Mesenchymal stem cell (in vitro differentiated cells and primary cell): Measurements from ENCODE around the gene PARN.

Source experiments
- DNase-seq: peaks from one replicate; pipeline ENCODE4 v3.0.0-alpha.2; 2013
- H2AFZ ChIP-seq: one replicate; pipeline ENCODE4 v1.6.1; 2013; ENCODE audit warnings: low read depth, mild to moderate bottlenecking, control low read depth, inconsistent platforms, low read length, moderate library complexity
- H2AK5ac ChIP-seq: 2 replicates; pipeline ENCODE4 v1.6.1; 2013; ENCODE audit warnings: low read length, moderate library complexity, mild to moderate bottlenecking, inconsistent platforms; ENCODE audit not compliant: severe bottlenecking
- H2BK120ac ChIP-seq: one replicate; pipeline ENCODE4 v1.6.1; 2013; ENCODE audit warnings: low read depth, mild to moderate bottlenecking, inconsistent platforms, low read length, moderate library complexity
- H2BK12ac ChIP-seq, 2 experiments: one replicate each; pipeline ENCODE4 v1.6.1; 2013; ENCODE audit warnings: inconsistent platforms in 2 of 2, low read length in 2 of 2, mild to moderate bottlenecking in 2 of 2, moderate library complexity in 2 of 2, control low read depth in 1 of 2
- H2BK15ac ChIP-seq: one replicate; pipeline ENCODE4 v1.6.1; 2013; ENCODE audit warnings: mild to moderate bottlenecking, low read depth, inconsistent platforms; ENCODE audit not compliant: poor library complexity, severe bottlenecking
- H2BK5ac ChIP-seq: 2 replicates; pipeline ENCODE4 v1.6.1; 2013; ENCODE audit warnings: low read depth, mild to moderate bottlenecking, low read length, control low read depth, inconsistent platforms; ENCODE audit not compliant: poor library complexity, severe bottlenecking
- H3K14ac ChIP-seq, 2 experiments: one replicate each; pipeline ENCODE4 v1.6.1; 2013; ENCODE audit warnings: inconsistent platforms in 2 of 2, low read length in 2 of 2, control low read depth in 1 of 2, mild to moderate bottlenecking in 1 of 2, moderate library complexity in 1 of 2
- H3K18ac ChIP-seq, 2 experiments: one replicate each; pipeline ENCODE4 v1.6.1; 2013; ENCODE audit warnings: inconsistent platforms in 2 of 2, low read length in 2 of 2, control low read depth in 1 of 2, low read depth in 1 of 2, mild to moderate bottlenecking in 1 of 2
- H3K23ac ChIP-seq, 2 experiments: one replicate each; pipeline ENCODE4 v1.6.1; 2013; ENCODE audit warnings: inconsistent platforms in 2 of 2, low read length in 2 of 2, mild to moderate bottlenecking in 2 of 2, moderate library complexity in 2 of 2, control low read depth in 1 of 2
- H3K27ac ChIP-seq: 2 replicates; pipeline ENCODE4 v1.5.1; 2013; ENCODE audit warnings: mild to moderate bottlenecking, moderate library complexity, low read length, control low read depth, inconsistent platforms; ENCODE audit not compliant: poor library complexity, severe bottlenecking
- H3K27me3 ChIP-seq, 2 experiments: 2 replicates each; pipeline versions ENCODE4 v1.6.1 to v1.7.0; 2013; ENCODE audit warnings: low read length in 2 of 2, mild to moderate bottlenecking in 2 of 2, moderate library complexity in 2 of 2, control low read depth in 1 of 2, inconsistent platforms in 1 of 2; ENCODE audit not compliant: control insufficient read depth in 1 of 2, insufficient read depth in 1 of 2
- H3K36me3 ChIP-seq, 2 experiments: 2 replicates each; pipeline versions ENCODE4 v1.6.1 to v1.7.0; 2013; ENCODE audit warnings: low read length in 2 of 2, control low read depth in 1 of 2, inconsistent platforms in 1 of 2, low read depth in 1 of 2, mild to moderate bottlenecking in 1 of 2; ENCODE audit not compliant: insufficient read depth in 2 of 2, control insufficient read depth in 1 of 2
- H3K4ac ChIP-seq, 2 experiments: one replicate each; pipeline ENCODE4 v1.6.1; 2013; ENCODE audit warnings: inconsistent platforms in 2 of 2, low read length in 2 of 2, mild to moderate bottlenecking in 2 of 2, moderate library complexity in 2 of 2, control low read depth in 1 of 2, low read depth in 1 of 2
- H3K4me1 ChIP-seq: 2 replicates; pipeline ENCODE4 v1.6.1; 2013; ENCODE audit warnings: low read depth, low read length, control low read depth; ENCODE audit not compliant: control insufficient read depth, insufficient read depth
- H3K4me2 ChIP-seq: 2 replicates; pipeline ENCODE4 v1.6.1; 2013; ENCODE audit warnings: low read length, mild to moderate bottlenecking, inconsistent platforms; ENCODE audit not compliant: poor library complexity, severe bottlenecking
- H3K4me3 ChIP-seq, 2 experiments: 2 replicates each; pipeline versions ENCODE4 v1.5.1 to v1.7.0; 2013; ENCODE audit warnings: low read length in 2 of 2, mild to moderate bottlenecking in 2 of 2, control low read depth in 1 of 2, low read depth in 1 of 2; ENCODE audit not compliant: insufficient read depth in 1 of 2
- H3K79me1 ChIP-seq: replicated peaks from 2 replicates; pipeline ENCODE4 v1.6.1; 2013; ENCODE audit warnings: mild to moderate bottlenecking, control low read depth, low read length, inconsistent platforms; ENCODE audit not compliant: poor library complexity, severe bottlenecking
- H3K9ac ChIP-seq: 2 replicates; pipeline ENCODE4 v1.7.0; 2013; ENCODE audit warnings: mild to moderate bottlenecking, low read length, moderate library complexity
- H3K9me3 ChIP-seq: 2 replicates; pipeline ENCODE4 v1.7.0; 2013; ENCODE audit warnings: mild to moderate bottlenecking, low read length; ENCODE audit not compliant: control insufficient read depth
- H4K8ac ChIP-seq: one replicate; pipeline ENCODE4 v1.6.1; 2013; ENCODE audit warnings: inconsistent platforms, mild to moderate bottlenecking, low read length, moderate library complexity
- H4K91ac ChIP-seq: one replicate; pipeline ENCODE4 v1.6.1; 2013; ENCODE audit warnings: mild to moderate bottlenecking, low read length, inconsistent platforms
- WGBS: methylation state at CpG from one replicate; pipeline ENCODE4 v1.1.7; 2013; ENCODE audit warnings: mixed read lengths; 5-methylcytosine and 5-hydroxymethylcytosine counted together

Gene PARN

GRCh38 chr16:14491861-14492529 lies 138.1 kb downstream of the PARN start:
- no peak overlapping the region for H3K4me3 ChIP-seq
- no peak overlapping the region for H3K14ac ChIP-seq
- no peaks in the 10 kb centered on the region for H3K27me3 ChIP-seq
- H2BK15ac ChIP-seq: no peak overlapping the region
- peaks cover 2 to 4% of the 10 kb centered on the region in 2 experiments for H3K36me3 ChIP-seq
- H4K8ac ChIP-seq: no peak overlapping the region
- H2BK5ac ChIP-seq: no peak overlapping the region
- DNase-seq: no peak
- no peak overlapping the region for H2AFZ ChIP-seq
- no peak overlapping the region for H3K23ac ChIP-seq
- H3K9ac ChIP-seq: no peak overlapping the region
- H2BK12ac ChIP-seq: no peak overlapping the region
- H3K27ac ChIP-seq: no peak overlapping the region
- no peaks in the 10 kb centered on the region for H3K9me3 ChIP-seq
- no peak overlapping the region for H4K91ac ChIP-seq
- no peak overlapping the region for H2BK120ac ChIP-seq
- H3K79me1 ChIP-seq: peaks cover 22% of the 10 kb centered on the region
- 59% methylated on average over 11 of the region's 11 CpGs for WGBS
- peak overlapping the region; percentile 34 for H2AK5ac ChIP-seq
- H3K4me1 ChIP-seq: peaks cover 17% of the 10 kb centered on the region
- peak overlapping the region in 1 of 2 experiments; percentile 1 for H3K18ac ChIP-seq
- no peak overlapping the region for H3K4me2 ChIP-seq
- H3K4ac ChIP-seq: no peak overlapping the region

- Histone ChIP-seq H2BK120ac (no peak overlapping the region), H3K14ac (no peak overlapping the region), H3K18ac (peak overlapping the region in 1 of 2 experiments; percentile 80), H3K4me2 (no peak overlapping the region), H4K91ac (no peak overlapping the region), H3K23ac (no peak overlapping the region), H2BK12ac (no peak overlapping the region), H2AFZ (no peak overlapping the region), H2AK5ac (peak overlapping the region; percentile 11), H3K36me3 (peaks cover 2 to 4% of the 10 kb centered on the region in 2 experiments), H3K27ac (no peak overlapping the region), H3K4me1 (peaks cover 20% of the 10 kb centered on the region), H2BK15ac (no peak overlapping the region), H3K27me3 (no peaks in the 10 kb centered on the region), H3K9me3 (no peaks in the 10 kb centered on the region), H3K79me1 (peaks cover 19% of the 10 kb centered on the region), H3K9ac (no peak overlapping the region), H2BK5ac (no peak overlapping the region), H3K4ac (no peak overlapping the region), H4K8ac (no peak overlapping the region), H3K4me3 (no peak overlapping the region)
- DNase-seq: no peak
- 90% methylated on average over 4 of the region's 4 CpGs for WGBS
Measured at GRCh38 chr16:14490235-14490634, 139.8 kb downstream of the PARN start.

GRCh38 chr16:14489460-14489859 lies 140.6 kb downstream of the PARN start:
- no peak overlapping the region for H2AFZ ChIP-seq

GRCh38 chr16:14487579-14487978 lies 142.5 kb downstream of the PARN start:
- H2AFZ ChIP-seq: no peak overlapping the region
- no peak overlapping the region for H2BK15ac ChIP-seq
- no peak overlapping the region for H3K4ac ChIP-seq
- no peak overlapping the region for H4K91ac ChIP-seq
- H2BK5ac ChIP-seq: no peak overlapping the region
- no peak overlapping the region for H2BK120ac ChIP-seq
- no peak overlapping the region for H4K8ac ChIP-seq
- H3K4me2 ChIP-seq: no peak overlapping the region
- 7% methylated on average over 2 of the region's 3 CpGs for WGBS
- peak overlapping the region in 1 of 2 experiments; percentile 67 for H3K4me3 ChIP-seq
- H3K36me3 ChIP-seq: peaks cover 0 to 1% of the 10 kb centered on the region in 2 experiments
- no peak overlapping the region for H2AK5ac ChIP-seq
- DNase-seq: no peak
- peak overlapping the region; percentile 77 for H3K9ac ChIP-seq
- H3K4me1 ChIP-seq: peaks cover 29% of the 10 kb centered on the region
- no peak overlapping the region for H3K14ac ChIP-seq
- H3K27me3 ChIP-seq: no peaks in the 10 kb centered on the region
- no peak overlapping the region for H2BK12ac ChIP-seq
- H3K79me1 ChIP-seq: peaks cover 10% of the 10 kb centered on the region
- H3K18ac ChIP-seq: no peak overlapping the region
- no peaks in the 10 kb centered on the region for H3K9me3 ChIP-seq
- peak overlapping the region; percentile 8 for H3K27ac ChIP-seq
- no peak overlapping the region for H3K23ac ChIP-seq

More at GRCh38 chr16:14489460-14489859, 140.6 kb downstream of the PARN start:
- H2BK12ac ChIP-seq: no peak overlapping the region
- H2BK5ac ChIP-seq: no peak overlapping the region
- H4K8ac ChIP-seq: no peak overlapping the region
- H3K27me3 ChIP-seq: no peaks in the 10 kb centered on the region
- H2BK120ac ChIP-seq: no peak overlapping the region
- H3K9ac ChIP-seq: no peak overlapping the region
- no peak overlapping the region for H3K4me2 ChIP-seq
- no peak overlapping the region for H3K18ac ChIP-seq
- H4K91ac ChIP-seq: no peak overlapping the region
- H3K14ac ChIP-seq: no peak overlapping the region
- no peak overlapping the region for H3K23ac ChIP-seq
- no peaks in the 10 kb centered on the region for H3K9me3 ChIP-seq
- no peak overlapping the region for H2BK15ac ChIP-seq
- H3K4me1 ChIP-seq: peaks cover 22% of the 10 kb centered on the region
- 80% methylated on average over 4 of the region's 4 CpGs for WGBS
- DNase-seq: peak; percentile 61
- H3K79me1 ChIP-seq: peaks cover 17% of the 10 kb centered on the region
- H3K36me3 ChIP-seq: peaks cover 0 to under 1% of the 10 kb centered on the region in 2 experiments
- no peak overlapping the region for H3K4me3 ChIP-seq
- H2AK5ac ChIP-seq: no peak overlapping the region
- H3K27ac ChIP-seq: no peak overlapping the region
- no peak overlapping the region for H3K4ac ChIP-seq
